ENCODE results near the gene SNX24. TPM values are rescaled to one million over a fixed set of nuclear protein-coding genes. Genes with fewer than 3 reads are reported as not detected.

SNX24 gene
- total RNA-seq, 1 experiment from 2014 or later = 10.8 TPM

DNA sequence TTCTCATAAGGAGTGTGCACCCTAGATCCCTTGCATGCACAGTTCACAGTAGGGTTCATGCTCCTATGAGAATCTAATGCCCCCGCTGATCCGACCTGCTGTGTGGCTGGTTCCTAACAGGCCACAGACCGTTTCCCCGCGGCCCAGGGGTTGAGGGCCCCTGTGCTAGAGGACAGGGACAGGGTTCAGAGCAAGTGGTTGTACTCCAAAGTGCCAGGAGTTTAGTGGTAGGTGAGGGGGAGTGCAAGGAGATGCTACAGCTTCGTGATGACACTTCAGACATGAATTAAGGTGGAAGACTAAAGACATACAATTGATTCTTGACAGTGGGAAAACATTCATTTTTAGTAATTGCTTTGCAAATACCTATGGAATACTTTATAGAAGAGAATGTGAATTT, 40.5 kb downstream of the SNX24 start:
- intact Hi-C loops (cut with micrococcal nuclease) = loop anchor here (10.0 kb wide), 1 partner anchor 181 kb away; no protein-coding TSS in a partner anchor
- H3K9ac ChIP-seq (ENCODE audit: low read length) = no peak overlapping the region
- no peaks in the 10 kb centered on the region for H3K27me3 ChIP-seq (ENCODE audit: insufficient read depth, low read length)
- ATAC-seq (no peak), DNase-seq (ENCODE audit: low read depth, low spot score) (no peak)
- H3K4me3 ChIP-seq (replicated peaks in 1 of 2; ENCODE audit: low read depth in 1 of 2, low read length in 2 of 2) = no peak overlapping the region
- POLR2A ChIA-PET = no interaction called here
- H3K9me3 ChIP-seq (ENCODE audit: control insufficient read depth in 1 of 2, insufficient read depth in 1 of 2, low read depth in 1 of 2, low read length in 2 of 2) = no peaks in the 10 kb centered on the region
- H3K9me2 ChIP-seq (ENCODE audit: insufficient read depth) = no peaks in the 10 kb centered on the region
- no peak for TF ChIP-seq ZFX (IDR thresholded peaks at IDR 0.05)
- TF ChIP-seq JUND (IDR thresholded peaks at IDR 0.05) = no peak
- no peak for TF ChIP-seq POLR2AphosphoS5 (IDR thresholded peaks at IDR 0.05; ENCODE audit: low read depth, low read length)
- TF ChIP-seq ELF1 (IDR thresholded peaks at IDR 0.05; ENCODE audit: borderline replicate concordance, low read depth) = no peak
- no peak for TF ChIP-seq SRF (IDR thresholded peaks at IDR 0.05; ENCODE audit: low read depth)
- TF ChIP-seq POLR2A (IDR thresholded peaks at IDR 0.05; ENCODE audit: borderline replicate concordance, extremely low read depth, insufficient read depth, insufficient read length) = no peak
- TF ChIP-seq SIN3A (IDR thresholded peaks at IDR 0.05; ENCODE audit: low read depth) = no peak
- no peak for TF ChIP-seq SP1 (IDR thresholded peaks at IDR 0.05; ENCODE audit: low read depth)
- TF ChIP-seq, protein P1, sequence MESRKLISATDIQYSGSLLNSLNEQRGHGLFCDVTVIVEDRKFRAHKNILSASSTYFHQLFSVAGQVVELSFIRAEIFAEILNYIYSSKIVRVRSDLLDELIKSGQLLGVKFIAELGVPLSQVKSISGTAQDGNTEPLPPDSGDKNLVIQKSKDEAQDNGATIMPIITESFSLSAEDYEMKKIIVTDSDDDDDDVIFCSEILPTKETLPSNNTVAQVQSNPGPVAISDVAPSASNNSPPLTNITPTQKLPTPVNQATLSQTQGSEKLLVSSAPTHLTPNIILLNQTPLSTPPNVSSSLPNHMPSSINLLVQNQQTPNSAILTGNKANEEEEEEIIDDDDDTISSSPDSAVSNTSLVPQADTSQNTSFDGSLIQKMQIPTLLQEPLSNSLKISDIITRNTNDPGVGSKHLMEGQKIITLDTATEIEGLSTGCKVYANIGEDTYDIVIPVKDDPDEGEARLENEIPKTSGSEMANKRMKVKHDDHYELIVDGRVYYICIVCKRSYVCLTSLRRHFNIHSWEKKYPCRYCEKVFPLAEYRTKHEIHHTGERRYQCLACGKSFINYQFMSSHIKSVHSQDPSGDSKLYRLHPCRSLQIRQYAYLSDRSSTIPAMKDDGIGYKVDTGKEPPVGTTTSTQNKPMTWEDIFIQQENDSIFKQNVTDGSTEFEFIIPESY (IDR thresholded peaks at IDR 0.05; ENCODE audit: extremely low read depth, insufficient replicate concordance, low read length) = no peak
- no peak for TF ChIP-seq ZNF274 (IDR thresholded peaks at IDR 0.05; ENCODE audit: low read depth, low read length)
- TF ChIP-seq EZH2phosphoT487 (IDR thresholded peaks at IDR 0.05; ENCODE audit: borderline replicate concordance) = no peak
- TF ChIP-seq TCF7L2 (IDR thresholded peaks at IDR 0.05; ENCODE audit: borderline replicate concordance, extremely low read depth, insufficient read depth, insufficient read length) = no peak
- TF ChIP-seq, protein P2, sequence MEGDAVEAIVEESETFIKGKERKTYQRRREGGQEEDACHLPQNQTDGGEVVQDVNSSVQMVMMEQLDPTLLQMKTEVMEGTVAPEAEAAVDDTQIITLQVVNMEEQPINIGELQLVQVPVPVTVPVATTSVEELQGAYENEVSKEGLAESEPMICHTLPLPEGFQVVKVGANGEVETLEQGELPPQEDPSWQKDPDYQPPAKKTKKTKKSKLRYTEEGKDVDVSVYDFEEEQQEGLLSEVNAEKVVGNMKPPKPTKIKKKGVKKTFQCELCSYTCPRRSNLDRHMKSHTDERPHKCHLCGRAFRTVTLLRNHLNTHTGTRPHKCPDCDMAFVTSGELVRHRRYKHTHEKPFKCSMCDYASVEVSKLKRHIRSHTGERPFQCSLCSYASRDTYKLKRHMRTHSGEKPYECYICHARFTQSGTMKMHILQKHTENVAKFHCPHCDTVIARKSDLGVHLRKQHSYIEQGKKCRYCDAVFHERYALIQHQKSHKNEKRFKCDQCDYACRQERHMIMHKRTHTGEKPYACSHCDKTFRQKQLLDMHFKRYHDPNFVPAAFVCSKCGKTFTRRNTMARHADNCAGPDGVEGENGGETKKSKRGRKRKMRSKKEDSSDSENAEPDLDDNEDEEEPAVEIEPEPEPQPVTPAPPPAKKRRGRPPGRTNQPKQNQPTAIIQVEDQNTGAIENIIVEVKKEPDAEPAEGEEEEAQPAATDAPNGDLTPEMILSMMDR (IDR thresholded peaks at IDR 0.05 in 2 of 3, conservative IDR thresholded peaks at IDR 0.05 in 1 of 3; ENCODE audit: borderline replicate concordance in 1 of 3, insufficient read depth in 1 of 3, low read depth in 2 of 3, low read length in 2 of 3) = no peak
- TF ChIP-seq, protein P3, sequence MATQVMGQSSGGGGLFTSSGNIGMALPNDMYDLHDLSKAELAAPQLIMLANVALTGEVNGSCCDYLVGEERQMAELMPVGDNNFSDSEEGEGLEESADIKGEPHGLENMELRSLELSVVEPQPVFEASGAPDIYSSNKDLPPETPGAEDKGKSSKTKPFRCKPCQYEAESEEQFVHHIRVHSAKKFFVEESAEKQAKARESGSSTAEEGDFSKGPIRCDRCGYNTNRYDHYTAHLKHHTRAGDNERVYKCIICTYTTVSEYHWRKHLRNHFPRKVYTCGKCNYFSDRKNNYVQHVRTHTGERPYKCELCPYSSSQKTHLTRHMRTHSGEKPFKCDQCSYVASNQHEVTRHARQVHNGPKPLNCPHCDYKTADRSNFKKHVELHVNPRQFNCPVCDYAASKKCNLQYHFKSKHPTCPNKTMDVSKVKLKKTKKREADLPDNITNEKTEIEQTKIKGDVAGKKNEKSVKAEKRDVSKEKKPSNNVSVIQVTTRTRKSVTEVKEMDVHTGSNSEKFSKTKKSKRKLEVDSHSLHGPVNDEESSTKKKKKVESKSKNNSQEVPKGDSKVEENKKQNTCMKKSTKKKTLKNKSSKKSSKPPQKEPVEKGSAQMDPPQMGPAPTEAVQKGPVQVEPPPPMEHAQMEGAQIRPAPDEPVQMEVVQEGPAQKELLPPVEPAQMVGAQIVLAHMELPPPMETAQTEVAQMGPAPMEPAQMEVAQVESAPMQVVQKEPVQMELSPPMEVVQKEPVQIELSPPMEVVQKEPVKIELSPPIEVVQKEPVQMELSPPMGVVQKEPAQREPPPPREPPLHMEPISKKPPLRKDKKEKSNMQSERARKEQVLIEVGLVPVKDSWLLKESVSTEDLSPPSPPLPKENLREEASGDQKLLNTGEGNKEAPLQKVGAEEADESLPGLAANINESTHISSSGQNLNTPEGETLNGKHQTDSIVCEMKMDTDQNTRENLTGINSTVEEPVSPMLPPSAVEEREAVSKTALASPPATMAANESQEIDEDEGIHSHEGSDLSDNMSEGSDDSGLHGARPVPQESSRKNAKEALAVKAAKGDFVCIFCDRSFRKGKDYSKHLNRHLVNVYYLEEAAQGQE (IDR thresholded peaks at IDR 0.05; ENCODE audit: low read depth) = no peak
- TF ChIP-seq CEBPB (IDR thresholded peaks at IDR 0.05; ENCODE audit: low read depth) = no peak
- RAD21 ChIA-PET (ENCODE audit: low non-redundant PET in 1 of 2, low total read pairs in 2 of 2, uncharacterized antibody in 2 of 2, unreplicated experiment in 2 of 2) = no interaction called here
- CTCF ChIA-PET = no interaction called here
- H3K36me3 ChIP-seq (ENCODE audit: control insufficient read depth in 1 of 2, insufficient read depth in 2 of 2, low read length in 2 of 2) = no peaks in the 10 kb centered on the region
- no peak overlapping the region for H3K4me2 ChIP-seq (ENCODE audit: low read length)
- H4K20me1 ChIP-seq (ENCODE audit: insufficient read depth) = no peaks in the 10 kb centered on the region
- no peaks in the 10 kb centered on the region for H3K79me2 ChIP-seq (ENCODE audit: insufficient read depth, low read length)
- BruUV-seq (replicated peaks) = no TSS peak
- no peaks in the 10 kb centered on the region for H3K4me1 ChIP-seq (ENCODE audit: control insufficient read depth in 1 of 2, insufficient read depth in 2 of 2, low read length in 2 of 2)
- H2AFZ ChIP-seq (ENCODE audit: low read depth, low read length, poor library complexity, severe bottlenecking) = no peak overlapping the region
- H3K27ac ChIP-seq (ENCODE audit: low read depth, low read length) = no peak overlapping the region
